ENCODE data around the gene STARD8. TPM values are rescaled to one million over a fixed set of nuclear protein-coding genes. Genes with fewer than 3 reads are reported as not detected.

The STARD8 gene
- total RNA-seq, 1 donor from 2014 or later: 16.0 TPM

GRCh38 chrX:68669871-68670270 is 22.4 kb downstream of the STARD8 start:
- no peak overlapping the region for H3K27ac ChIP-seq
- H3K4me3 ChIP-seq: no peak overlapping the region
- no peaks in the 10 kb centered on the region for H3K36me3 ChIP-seq
- TF ChIP-seq CTCF (IDR thresholded peaks at IDR 0.05): no peak
- no peak for DNase-seq (ENCODE audit: low spot score in 2 of 2)
- no peaks in the 10 kb centered on the region for H3K9me3 ChIP-seq
- intact Hi-C loops (cut with DNase I): no loop called here
- no peaks in the 10 kb centered on the region for H3K27me3 ChIP-seq
- H3K4me1 ChIP-seq: no peaks in the 10 kb centered on the region

GRCh38 chrX:68671221-68671620 is 23.8 kb downstream of the STARD8 start:
- Histone ChIP-seq H3K4me3 (no peak overlapping the region), H3K27ac (no peak overlapping the region), H3K4me1 (no peaks in the 10 kb centered on the region), H3K36me3 (no peaks in the 10 kb centered on the region), H3K9me3 (no peaks in the 10 kb centered on the region), H3K27me3 (no peaks in the 10 kb centered on the region)
- intact Hi-C loops (cut with DNase I): no loop called here
- no peak for DNase-seq (ENCODE audit: low spot score in 2 of 2)
- no peak for TF ChIP-seq CTCF (IDR thresholded peaks at IDR 0.05)

GRCh38 chrX:68672581-68673318 is 25.3 kb downstream of the STARD8 start:
- H3K27ac ChIP-seq: peak overlapping the region in 1 of 2 donors; percentile 12
- H3K4me3 ChIP-seq: no peak overlapping the region
- intact Hi-C loops (cut with DNase I): no loop called here
- TF ChIP-seq CTCF (IDR thresholded peaks at IDR 0.05): no peak
- no peaks in the 10 kb centered on the region for H3K27me3 ChIP-seq
- no peaks in the 10 kb centered on the region for H3K4me1 ChIP-seq
- no peaks in the 10 kb centered on the region for H3K9me3 ChIP-seq
- no peaks in the 10 kb centered on the region for H3K36me3 ChIP-seq
- DNase-seq (ENCODE audit: low spot score in 2 of 2): no peak

- no peak overlapping the region for H3K27ac ChIP-seq
- no peak for DNase-seq (ENCODE audit: low spot score in 2 of 2)
These were observed 28.1 kb downstream of the STARD8 start for GRCh38 chrX:68675571-68675970.

GRCh38 chrX:68676335-68676734 is 28.9 kb downstream of the STARD8 start:
- Histone ChIP-seq H3K27me3 (no peaks in the 10 kb centered on the region), H3K4me3 (no peak overlapping the region), H3K9me3 (no peaks in the 10 kb centered on the region), H3K36me3 (no peaks in the 10 kb centered on the region), H3K4me1 (no peaks in the 10 kb centered on the region), H3K27ac (no peak overlapping the region)
- no peak for DNase-seq (ENCODE audit: low spot score in 2 of 2)
- intact Hi-C loops (cut with DNase I): no loop called here
- TF ChIP-seq CTCF (IDR thresholded peaks at IDR 0.05): no peak

More at GRCh38 chrX:68675571-68675970, 28.1 kb downstream of the STARD8 start:
- no peak for TF ChIP-seq CTCF (IDR thresholded peaks at IDR 0.05)
- Histone ChIP-seq H3K9me3 (no peaks in the 10 kb centered on the region), H3K4me3 (no peak overlapping the region), H3K4me1 (no peaks in the 10 kb centered on the region), H3K27me3 (no peaks in the 10 kb centered on the region), H3K36me3 (no peaks in the 10 kb centered on the region)
- intact Hi-C loops (cut with DNase I): no loop called here
